PC-3 (cell line): ENCODE results near the gene CRTAC1. TPM values are rescaled to one million over a fixed set of nuclear protein-coding genes. Genes with fewer than 3 reads are reported as not detected.

Experiments
- ATAC-seq: fragments of 200-7000 bp; cut with Tn5 transposase; 2 replicates; pipeline ENCODE4 v1.9.1; 2020; ENCODE audit warnings: mild to moderate bottlenecking, moderate library complexity
- BruUV-seq: library from RNA; stranded (reverse); fragments of 400-500 nt; replicated peaks from 2 replicates; lab custom pipeline; 2021; lab: Mats Ljungman, UMichigan
- CTCF ChIA-PET: fragments of 300-600 bp; sonication (Branson Sonifier 250); formaldehyde crosslinking; loops from one replicate; lab custom pipeline; 2022; ENCODE audit warnings: antibody characterized with exemption; lab: Charles Lee
- POLR2A ChIA-PET: fragments of 300-600 bp; sonication (Branson Sonifier 250); formaldehyde crosslinking; loops from one replicate; lab custom pipeline; 2022; ENCODE audit warnings: antibody characterized with exemption; ENCODE audit not compliant: unreplicated experiment; lab: Charles Lee
- DNase-seq: peaks from one replicate; pipeline ENCODE4 v3.0.0-alpha.2; 2015
- H2AFZ ChIP-seq: fragments of 300-600 bp; sonication (generic); 2 replicates; pipeline ENCODE4 v1.6.0; 2016; ENCODE audit warnings: antibody characterized with exemption, low read length
- H3F3A ChIP-seq: fragments of 300-600 bp; sonication (generic); one replicate; pipeline ENCODE4 v1.6.0; 2017; ENCODE audit warnings: antibody characterized with exemption, low read length, control low read depth, mild to moderate bottlenecking; ENCODE audit not compliant: unreplicated experiment
- H3K27ac ChIP-seq: fragments of 300-600 bp; sonication (generic); 2 replicates; pipeline ENCODE4 v1.5.1; 2016; ENCODE audit warnings: mild to moderate bottlenecking, low read length
- H3K27me3 ChIP-seq: fragments of 300-600 bp; sonication (generic); 2 replicates; pipeline ENCODE4 v1.6.1; 2016; ENCODE audit warnings: low read length, mixed read lengths
- H3K36me3 ChIP-seq: fragments of 300-600 bp; sonication (generic); 2 replicates; pipeline ENCODE4 v1.6.1; 2016; ENCODE audit warnings: low read depth, mixed run types, low read length, mixed read lengths
- H3K4me1 ChIP-seq: fragments of 300-600 bp; sonication (generic); 2 replicates; pipeline ENCODE4 v1.5.1; 2016; ENCODE audit warnings: low read length; ENCODE audit not compliant: insufficient read depth
- H3K4me2 ChIP-seq: fragments of 300-600 bp; sonication (generic); 2 replicates; pipeline ENCODE4 v1.6.0; 2016; ENCODE audit warnings: low read length
- H3K4me3 ChIP-seq: fragments of 300-600 bp; sonication (generic); 2 replicates; pipeline ENCODE4 v1.5.1; 2016; ENCODE audit warnings: mild to moderate bottlenecking, low read length, mixed read lengths
- H3K79me2 ChIP-seq: fragments of 300-600 bp; sonication (generic); 2 replicates; pipeline ENCODE4 v1.6.1; 2017; ENCODE audit warnings: low read length, mixed read lengths
- H3K9ac ChIP-seq: fragments of 300-600 bp; sonication (generic); 2 replicates; pipeline ENCODE4 v1.6.0; 2016; ENCODE audit warnings: mild to moderate bottlenecking, low read length
- H3K9me2 ChIP-seq: fragments of 300-600 bp; sonication (generic); replicated peaks from 2 replicates; pipeline ENCODE4 v1.6.1; 2016; ENCODE audit warnings: mixed run types, low read length, mixed read lengths
- H3K9me3 ChIP-seq: fragments of 300-600 bp; sonication (generic); 2 replicates; pipeline ENCODE4 v1.6.1; 2016; ENCODE audit warnings: low read length, mixed read lengths
- H4K20me1 ChIP-seq: fragments of 300-600 bp; sonication (generic); 2 replicates; pipeline ENCODE4 v1.6.1; 2016; ENCODE audit warnings: low read length, mixed read lengths
- EZH2 ChIP-seq: fragments of 300-600 bp; sonication (generic); IDR thresholded peaks from one replicate; pipeline ENCODE4 v1.6.1; 2017; ENCODE audit warnings: antibody characterized with exemption, mild to moderate bottlenecking, low read length; ENCODE audit not compliant: unreplicated experiment
- EZH2phosphoT487 ChIP-seq: fragments of 300-600 bp; sonication (generic); IDR thresholded peaks from 2 replicates; pipeline ENCODE4 v1.6.1; 2018; ENCODE audit warnings: mild to moderate bottlenecking, antibody characterized with exemption, low read length, borderline replicate concordance
- intact Hi-C: fragments of 100-400 bp; cut with micrococcal nuclease; formaldehyde crosslinking; loops from 2 replicates; pipeline ENCODE4 v1.9.0; 2023
- total RNA-seq: library from RNA; depleted of rRNA; stranded (reverse); fragments of >200 nt; gene quantifications from 2 replicates; pipeline ENCODE4 v1.2.3, GENCODE V29; 2014
- TF ChIP-seq, protein P1 (sequence below): fragments of 300-600 bp; sonication (generic); conservative IDR thresholded peaks from 2 replicates; pipeline ENCODE4 v1.5.1; 2017; ENCODE audit warnings: antibody characterized with exemption, low read depth, mild to moderate bottlenecking, low read length

Gene CRTAC1
- total RNA-seq, 1 experiment from 2014 or later, result not detected

DNA sequence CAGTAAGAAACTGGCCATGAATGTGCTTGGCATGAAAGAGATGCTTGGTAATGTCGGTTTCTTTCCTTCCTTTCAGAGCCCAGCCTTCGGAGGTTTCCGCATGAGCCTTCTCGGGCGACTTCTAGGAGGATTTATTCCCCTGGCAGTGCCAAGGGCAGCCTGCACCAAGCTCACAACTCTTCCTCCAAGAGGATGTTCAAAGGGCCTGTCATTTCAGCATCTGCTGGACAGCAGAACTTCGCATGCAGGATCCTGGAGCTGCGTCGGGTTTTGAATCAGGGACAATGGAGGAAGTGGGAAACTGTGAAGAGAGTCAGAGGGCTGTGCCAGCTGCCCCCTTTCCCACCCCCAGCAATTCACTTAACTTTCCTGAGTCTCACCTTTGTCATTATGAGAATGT is 159.4 kb downstream of the CRTAC1 start:
- ATAC-seq (no peak), DNase-seq (no peak)
- H3K27me3 ChIP-seq, result no peaks in the 10 kb centered on the region
- H3K4me3 ChIP-seq, result no peak overlapping the region
- H4K20me1 ChIP-seq, result no peaks in the 10 kb centered on the region
- BruUV-seq, result no TSS peak
- H3K9me2 ChIP-seq, result no peaks in the 10 kb centered on the region
- TF ChIP-seq, protein P1, sequence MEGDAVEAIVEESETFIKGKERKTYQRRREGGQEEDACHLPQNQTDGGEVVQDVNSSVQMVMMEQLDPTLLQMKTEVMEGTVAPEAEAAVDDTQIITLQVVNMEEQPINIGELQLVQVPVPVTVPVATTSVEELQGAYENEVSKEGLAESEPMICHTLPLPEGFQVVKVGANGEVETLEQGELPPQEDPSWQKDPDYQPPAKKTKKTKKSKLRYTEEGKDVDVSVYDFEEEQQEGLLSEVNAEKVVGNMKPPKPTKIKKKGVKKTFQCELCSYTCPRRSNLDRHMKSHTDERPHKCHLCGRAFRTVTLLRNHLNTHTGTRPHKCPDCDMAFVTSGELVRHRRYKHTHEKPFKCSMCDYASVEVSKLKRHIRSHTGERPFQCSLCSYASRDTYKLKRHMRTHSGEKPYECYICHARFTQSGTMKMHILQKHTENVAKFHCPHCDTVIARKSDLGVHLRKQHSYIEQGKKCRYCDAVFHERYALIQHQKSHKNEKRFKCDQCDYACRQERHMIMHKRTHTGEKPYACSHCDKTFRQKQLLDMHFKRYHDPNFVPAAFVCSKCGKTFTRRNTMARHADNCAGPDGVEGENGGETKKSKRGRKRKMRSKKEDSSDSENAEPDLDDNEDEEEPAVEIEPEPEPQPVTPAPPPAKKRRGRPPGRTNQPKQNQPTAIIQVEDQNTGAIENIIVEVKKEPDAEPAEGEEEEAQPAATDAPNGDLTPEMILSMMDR, result no peak
- no peak for TF ChIP-seq EZH2phosphoT487
- TF ChIP-seq EZH2, result no peak
- no peak overlapping the region for H3K4me2 ChIP-seq
- intact Hi-C loops, result no loop called here
- ChIA-PET POLR2A (no interaction called here), CTCF (no interaction called here)
- no peaks in the 10 kb centered on the region for H3F3A ChIP-seq
- H3K27ac ChIP-seq, result no peak overlapping the region
- H2AFZ ChIP-seq, result no peak overlapping the region
- no peaks in the 10 kb centered on the region for H3K9me3 ChIP-seq
- H3K4me1 ChIP-seq, result peaks cover 12% of the 10 kb centered on the region
- H3K79me2 ChIP-seq, result no peaks in the 10 kb centered on the region
- no peaks in the 10 kb centered on the region for H3K36me3 ChIP-seq
- no peak overlapping the region for H3K9ac ChIP-seq

DNA sequence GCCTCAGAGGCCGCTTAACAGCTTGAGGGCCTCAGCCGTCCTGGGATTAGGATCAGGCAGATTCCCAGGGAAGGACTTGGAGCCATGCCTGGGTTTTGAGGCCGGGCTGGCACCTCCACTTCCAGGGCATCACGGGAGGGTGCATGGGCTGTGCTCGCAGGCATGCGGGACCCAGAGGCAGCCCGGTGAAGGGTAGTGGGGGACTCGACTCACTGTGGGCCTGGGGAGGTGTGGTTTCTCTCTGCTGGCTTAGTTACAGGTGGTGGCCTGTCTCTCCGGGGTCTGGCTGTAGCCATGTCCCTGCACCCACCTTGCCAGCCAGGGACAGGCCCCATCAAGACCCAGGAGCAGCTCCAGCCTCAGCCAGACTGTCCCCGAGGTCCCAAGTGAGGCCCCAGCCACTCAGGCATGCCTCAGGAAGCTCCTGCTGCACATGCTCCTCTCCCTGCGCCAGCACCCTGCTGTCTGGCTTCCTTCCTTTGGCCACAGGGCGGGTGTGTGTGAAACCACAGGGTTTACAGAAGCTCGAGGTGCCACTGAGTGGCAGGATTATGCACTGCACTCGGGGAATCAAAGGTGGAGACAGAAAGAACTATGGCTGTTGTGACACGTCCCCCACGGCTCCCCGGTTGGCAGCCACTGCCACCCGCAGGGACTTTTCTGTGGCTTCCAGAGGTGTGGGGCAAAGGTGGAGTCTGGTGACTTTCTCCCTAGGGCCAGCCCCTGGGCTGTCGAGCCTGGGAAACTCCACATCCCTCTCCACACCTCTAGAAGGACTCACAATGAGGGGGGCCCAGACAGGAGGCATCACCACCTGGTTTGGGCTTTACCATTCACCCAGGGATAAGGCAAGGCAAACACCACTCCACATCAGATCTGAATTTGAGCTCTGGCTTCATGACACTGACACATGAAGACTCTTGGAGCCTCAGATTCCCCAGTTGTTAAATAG is 161.1 kb downstream of the CRTAC1 start:
- POLR2A ChIA-PET, result no interaction called here
- Histone ChIP-seq H3K27ac (no peak overlapping the region), H3K79me2 (no peaks in the 10 kb centered on the region), H3K4me3 (no peak overlapping the region; the same call in 1 of the 2 replicates), H2AFZ (peak overlapping the region; percentile 80), H3K27me3 (no peaks in the 10 kb centered on the region), H3K9me3 (no peaks in the 10 kb centered on the region), H3K9me2 (no peaks in the 10 kb centered on the region), H3K4me2 (peak overlapping the region; percentile 72), H3K4me1 (peaks cover 12% of the 10 kb centered on the region), H3F3A (no peaks in the 10 kb centered on the region), H4K20me1 (no peaks in the 10 kb centered on the region), H3K9ac (no peak overlapping the region), H3K36me3 (no peaks in the 10 kb centered on the region)
- no TSS peak for BruUV-seq
- ATAC-seq (peak; percentile 99), DNase-seq (peak; percentile 90)
- intact Hi-C loops, result loop anchor here (1.0 kb wide), 2 partner anchors 77 to 110 kb away; no protein-coding TSS in a partner anchor
- CTCF ChIA-PET, result interaction anchor here (0.6 to 1.6 kb wide), 4 partner anchors 8 to 78 kb away, joined by 3 to 5 read pairs (median 4); no protein-coding TSS in a partner anchor
- TF ChIP-seq EZH2phosphoT487, result no peak
- TF ChIP-seq, protein P1, result peak; percentile 84
- no peak for TF ChIP-seq EZH2
